ENCODE results near the gene GRID2IP. TPM values are rescaled to one million over a fixed set of nuclear protein-coding genes. Genes with fewer than 3 reads are reported as not detected.

GRID2IP gene
- total and polyA plus RNA-seq, 4 donors: 0.16 to 0.80 (median 0.50) TPM

DNA sequence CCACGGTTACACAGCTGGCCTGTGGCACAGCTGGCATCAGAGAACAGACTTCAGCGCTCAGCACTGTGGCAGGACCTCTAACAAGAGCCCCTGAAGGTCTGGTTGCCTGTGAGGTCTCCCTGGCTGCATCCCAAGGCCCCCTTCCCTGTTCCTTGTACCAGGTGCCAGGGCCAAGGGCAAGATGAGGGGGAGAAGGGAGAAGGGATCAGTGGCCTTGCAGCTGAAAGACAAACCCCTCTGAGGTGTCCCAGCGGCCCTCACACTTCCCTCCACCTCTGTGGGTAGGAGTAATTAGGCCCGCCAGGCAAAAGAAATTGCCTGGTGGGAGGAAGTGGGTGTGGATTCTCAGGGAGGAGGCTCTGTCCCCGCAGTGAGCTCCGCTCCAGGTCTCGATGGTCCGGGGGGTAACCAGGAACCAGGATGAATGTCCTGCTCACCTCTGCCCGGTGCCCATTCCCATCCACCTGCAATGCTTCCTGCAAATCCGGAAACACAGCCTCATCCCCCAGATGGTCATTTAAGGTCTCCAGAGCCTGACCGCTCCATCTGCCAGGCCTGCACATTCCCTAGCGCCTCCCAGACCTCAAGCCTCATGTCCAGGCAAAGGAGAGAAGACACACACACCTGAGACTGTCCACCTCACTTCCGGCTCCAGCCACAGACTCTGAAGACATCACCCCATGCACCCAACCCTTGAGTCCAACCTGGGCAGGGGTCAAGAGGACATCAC lies 22.7 kb downstream of the GRID2IP start:
- no peaks in the 10 kb centered on the region for H3K36me3 ChIP-seq (ENCODE audit: control insufficient read depth in 4 of 4, insufficient read depth in 4 of 4, low read length in 4 of 4)
- TF ChIP-seq, protein P1, sequence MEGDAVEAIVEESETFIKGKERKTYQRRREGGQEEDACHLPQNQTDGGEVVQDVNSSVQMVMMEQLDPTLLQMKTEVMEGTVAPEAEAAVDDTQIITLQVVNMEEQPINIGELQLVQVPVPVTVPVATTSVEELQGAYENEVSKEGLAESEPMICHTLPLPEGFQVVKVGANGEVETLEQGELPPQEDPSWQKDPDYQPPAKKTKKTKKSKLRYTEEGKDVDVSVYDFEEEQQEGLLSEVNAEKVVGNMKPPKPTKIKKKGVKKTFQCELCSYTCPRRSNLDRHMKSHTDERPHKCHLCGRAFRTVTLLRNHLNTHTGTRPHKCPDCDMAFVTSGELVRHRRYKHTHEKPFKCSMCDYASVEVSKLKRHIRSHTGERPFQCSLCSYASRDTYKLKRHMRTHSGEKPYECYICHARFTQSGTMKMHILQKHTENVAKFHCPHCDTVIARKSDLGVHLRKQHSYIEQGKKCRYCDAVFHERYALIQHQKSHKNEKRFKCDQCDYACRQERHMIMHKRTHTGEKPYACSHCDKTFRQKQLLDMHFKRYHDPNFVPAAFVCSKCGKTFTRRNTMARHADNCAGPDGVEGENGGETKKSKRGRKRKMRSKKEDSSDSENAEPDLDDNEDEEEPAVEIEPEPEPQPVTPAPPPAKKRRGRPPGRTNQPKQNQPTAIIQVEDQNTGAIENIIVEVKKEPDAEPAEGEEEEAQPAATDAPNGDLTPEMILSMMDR (IDR thresholded peaks at IDR 0.05; ENCODE audit: control extremely low read depth, extremely low read depth): no peak
- H3K4me3 ChIP-seq: no peak overlapping the region
- no peak overlapping the region for H3K9ac ChIP-seq (ENCODE audit: insufficient read depth in 1 of 2, low read length in 2 of 2)
- H3K4me1 ChIP-seq (ENCODE audit: control insufficient read depth in 5 of 5, insufficient read depth in 5 of 5, low read length in 5 of 5): peaks cover 0 to 11% (median 4%) of the 10 kb centered on the region in 5 donors
- peaks cover 0 to 63% (median 31%) of the 10 kb centered on the region in 3 donors for H3K27me3 ChIP-seq (ENCODE audit: control insufficient read depth in 3 of 3, insufficient read depth in 3 of 3, low read length in 2 of 3)
- DNase-seq: no peak
- 68 to 71% methylated on average over 13 of the region's 13 CpGs for WGBS, 2 donors
- H3K27ac ChIP-seq (ENCODE audit: low read depth in 1 of 2, low read length in 1 of 2): no peak overlapping the region
- ATAC-seq (ENCODE audit: insufficient read depth, low FRiP score): no peak
- H3K9me3 ChIP-seq (ENCODE audit: control insufficient read depth in 4 of 4, insufficient read depth in 3 of 4, low read length in 3 of 4): no peaks in the 10 kb centered on the region

DNA sequence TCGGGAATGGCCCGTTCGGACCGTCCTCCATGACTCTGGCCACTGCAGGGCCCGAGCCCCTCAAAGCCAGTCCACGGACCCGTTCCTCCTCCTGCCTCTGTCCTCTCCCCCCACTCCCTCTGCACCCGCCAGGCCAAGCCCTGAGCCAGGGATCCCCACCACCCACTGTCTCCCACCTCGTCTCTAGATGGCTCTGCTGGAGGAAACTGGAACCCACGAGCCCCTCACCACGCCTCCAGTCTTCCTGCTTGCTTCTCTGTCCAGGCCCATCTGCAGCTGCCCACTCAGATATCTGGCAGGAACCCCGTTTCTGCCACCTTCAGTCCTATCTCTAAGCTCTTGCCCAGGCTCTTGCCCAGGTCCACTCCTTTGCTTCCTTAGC lies 24.3 kb downstream of the GRID2IP start:
- no peaks in the 10 kb centered on the region for H3K9me3 ChIP-seq (ENCODE audit: control insufficient read depth in 4 of 4, insufficient read depth in 3 of 4, low read length in 3 of 4)
- DNase-seq (no peak), ATAC-seq (ENCODE audit: insufficient read depth, low FRiP score) (no peak)
- 31 to 35% methylated on average over 12 of the region's 12 CpGs for WGBS, 2 donors
- TF ChIP-seq, protein P1 (IDR thresholded peaks at IDR 0.05; ENCODE audit: control extremely low read depth, extremely low read depth): no peak
- H3K4me3 ChIP-seq: no peak overlapping the region
- H3K36me3 ChIP-seq (ENCODE audit: control insufficient read depth in 4 of 4, insufficient read depth in 4 of 4, low read length in 4 of 4): no peaks in the 10 kb centered on the region
- peaks cover 0 to 47% (median 29%) of the 10 kb centered on the region in 3 donors for H3K27me3 ChIP-seq (ENCODE audit: control insufficient read depth in 3 of 3, insufficient read depth in 3 of 3, low read length in 2 of 3)
- H3K27ac ChIP-seq (ENCODE audit: low read depth in 1 of 2, low read length in 1 of 2): no peak overlapping the region
- peaks cover 0 to 11% (median 4%) of the 10 kb centered on the region in 5 donors for H3K4me1 ChIP-seq (ENCODE audit: control insufficient read depth in 5 of 5, insufficient read depth in 5 of 5, low read length in 5 of 5)
- H3K9ac ChIP-seq (ENCODE audit: insufficient read depth in 1 of 2, low read length in 2 of 2): no peak overlapping the region

DNA sequence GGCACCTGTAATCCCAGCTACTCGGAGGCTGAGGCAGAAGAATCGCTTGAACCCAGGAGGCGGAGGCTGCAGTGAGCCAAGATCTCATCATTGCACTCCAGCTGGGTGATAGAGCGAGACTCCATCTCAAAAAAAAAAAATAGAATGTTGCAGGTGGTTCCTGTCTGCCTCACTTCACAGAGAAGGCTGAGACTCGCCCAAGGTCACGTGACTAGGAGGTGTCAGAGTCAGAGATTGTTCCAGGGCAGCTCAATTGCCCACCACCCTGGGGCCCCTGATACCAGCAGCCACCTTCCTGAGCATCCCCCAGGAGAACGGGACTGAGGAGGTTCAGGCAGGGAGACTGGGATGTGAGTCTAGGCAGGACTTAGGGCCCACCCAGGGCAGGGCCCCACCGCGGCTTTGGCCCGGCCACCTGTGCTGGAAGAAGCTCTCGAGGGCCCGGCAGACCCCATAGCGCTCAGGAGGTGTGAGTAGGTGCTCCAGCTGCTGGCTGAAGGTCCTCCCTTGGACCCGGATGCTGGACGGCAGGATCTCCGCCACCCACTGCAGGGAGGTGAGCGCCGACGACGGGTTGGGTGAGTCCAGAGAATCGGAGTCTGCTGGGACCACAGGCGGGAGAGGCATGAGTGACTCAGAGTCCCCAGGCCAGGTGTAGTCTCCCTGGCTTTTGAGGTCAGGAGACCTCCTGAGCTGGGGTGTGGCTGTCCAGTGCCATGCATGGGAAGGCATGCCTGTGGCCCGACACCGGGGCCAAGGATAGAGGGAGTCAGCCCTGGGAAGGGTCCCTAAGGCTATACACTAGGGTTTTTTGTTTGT lies 30.9 kb downstream of the GRID2IP start:
- Histone ChIP-seq H3K9ac (ENCODE audit: insufficient read depth in 1 of 2, low read length in 2 of 2) (no peak overlapping the region), H3K27me3 (ENCODE audit: control insufficient read depth in 3 of 3, insufficient read depth in 3 of 3, low read length in 2 of 3) (peaks cover 0 to 8% (median 0%) of the 10 kb centered on the region in 3 donors), H3K4me1 (ENCODE audit: control insufficient read depth in 5 of 5, insufficient read depth in 5 of 5, low read length in 5 of 5) (peaks cover 0 to 1% (median 0%) of the 10 kb centered on the region in 5 donors), H3K9me3 (ENCODE audit: control insufficient read depth in 4 of 4, insufficient read depth in 3 of 4, low read length in 3 of 4) (no peaks in the 10 kb centered on the region), H3K4me3 (no peak overlapping the region), H3K36me3 (ENCODE audit: control insufficient read depth in 4 of 4, insufficient read depth in 4 of 4, low read length in 4 of 4) (no peaks in the 10 kb centered on the region), H3K27ac (ENCODE audit: low read depth in 1 of 2, low read length in 1 of 2) (no peak overlapping the region)
- WGBS, 2 donors: 82 to 83% methylated on average over 18 to 24 of the region's 24 CpGs
- no peak for ATAC-seq (ENCODE audit: insufficient read depth, low FRiP score)
- TF ChIP-seq, protein P1 (IDR thresholded peaks at IDR 0.05; ENCODE audit: control extremely low read depth, extremely low read depth): no peak
- no peak for DNase-seq
